Umbilical cord (tissue), 2 donors: ENCODE measurements around the gene PRKG1. TPM values are rescaled to one million over a fixed set of nuclear protein-coding genes. Genes with fewer than 3 reads are reported as not detected.
"Not testable (repeated sequence)": the region's sequence is repeated elsewhere in the genome, so short reads cannot be mapped to it uniquely, and the experiment has no call there.

Experiments used
- DNase-seq: peaks from one replicate; pipeline ENCODE4 v3.0.0-alpha.2; 2015; ENCODE audit warnings: low spot score
- total RNA-seq: library from RNA; depleted of rRNA; stranded (reverse); fragments of >200 nt; gene quantifications from one replicate; pipeline ENCODE4 v1.2.3, GENCODE V29; 2014; ENCODE audit warnings: low replicate concordance; ENCODE audit not compliant: insufficient read depth

Gene PRKG1
- total RNA-seq, 1 donor from 2014 or later, result 144 TPM

DNA sequence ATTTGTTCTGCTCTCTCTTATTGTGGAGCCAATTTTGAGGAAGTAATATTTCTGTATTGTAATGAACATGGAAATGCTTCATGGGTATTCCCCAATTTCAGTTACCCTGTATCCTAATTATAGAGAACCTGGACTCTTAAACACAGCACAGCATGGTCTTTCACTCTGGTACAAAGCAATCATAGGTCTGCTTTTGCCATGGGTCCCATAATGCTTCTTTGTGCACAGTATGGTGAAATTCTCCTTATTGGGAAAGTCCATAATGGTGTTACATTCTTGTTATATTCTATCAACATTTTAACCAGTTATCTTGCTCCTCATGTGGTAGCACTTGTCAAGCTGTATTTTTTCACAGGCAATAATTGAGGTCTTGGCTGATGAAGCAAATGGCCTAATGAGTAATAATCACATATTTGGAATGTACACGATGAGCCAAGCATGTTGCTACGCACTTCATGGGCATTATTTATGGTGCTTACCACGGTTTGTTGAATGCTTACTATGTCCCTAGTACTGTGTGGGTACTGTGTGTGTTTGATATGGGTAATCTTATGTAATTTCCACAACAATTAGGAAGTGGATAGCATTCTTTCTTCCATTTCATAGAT is 42.9 kb downstream of the PRKG1 start:
- DNase-seq, result no peak

DNA sequence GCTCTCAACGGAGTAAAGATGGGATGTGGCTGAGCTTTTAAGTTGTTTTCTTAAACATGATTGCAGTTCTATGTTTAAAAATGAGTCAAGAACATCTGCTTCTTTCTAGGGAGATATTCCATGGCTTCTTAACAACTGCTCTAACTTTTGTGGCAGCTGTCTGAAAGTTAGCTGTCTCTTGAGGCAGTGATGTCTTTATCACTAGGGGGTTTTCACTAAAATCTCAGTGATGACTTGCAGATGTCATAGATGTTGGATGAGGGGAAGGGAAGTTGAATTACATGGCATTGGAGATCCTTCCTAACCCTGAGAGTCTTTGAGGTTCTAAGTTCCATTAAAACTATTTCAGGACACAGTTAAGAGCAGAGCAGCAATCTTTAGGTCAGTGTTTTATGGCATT is 43.5 kb downstream of the PRKG1 start:
- peak; percentile 19 for DNase-seq

DNA sequence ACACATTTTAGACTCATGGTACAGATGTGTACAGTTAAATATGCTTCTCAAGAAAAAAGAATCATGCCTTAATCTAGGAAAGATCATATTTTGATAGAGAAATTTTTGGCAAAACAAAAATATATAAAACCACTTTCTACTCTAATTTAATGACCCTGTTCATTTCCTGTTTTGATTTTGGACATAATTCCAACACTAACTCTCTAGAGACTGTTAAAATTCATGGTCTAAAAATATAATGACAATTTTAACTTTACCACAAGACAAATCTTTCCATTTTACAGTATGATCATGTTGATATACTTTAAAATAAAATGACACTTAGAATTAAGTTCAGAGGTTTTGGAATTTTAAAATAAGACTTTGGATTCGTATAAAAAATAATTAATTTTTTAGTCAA is 45.2 kb downstream of the PRKG1 start:
- DNase-seq, result no peak

DNA sequence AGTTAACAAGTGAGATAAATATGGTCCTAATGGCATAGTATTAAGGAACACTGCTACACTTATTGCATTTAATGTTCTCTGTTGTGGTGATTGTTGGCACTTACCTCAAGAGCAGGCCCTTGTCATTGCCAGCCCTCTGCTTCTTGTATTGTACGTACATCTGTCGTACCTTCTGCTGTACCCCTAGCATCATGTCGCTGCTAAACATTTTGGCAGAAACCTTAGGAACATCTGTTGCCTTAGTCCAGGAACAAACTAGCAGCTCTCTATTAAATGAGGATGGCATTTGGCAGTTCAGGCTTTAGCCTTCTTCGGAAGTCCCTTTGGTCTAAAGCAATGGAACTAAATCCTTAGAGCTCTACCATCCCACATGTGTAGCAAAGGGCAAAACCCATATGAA is 47.6 kb downstream of the PRKG1 start:
- DNase-seq, result no peak

DNA sequence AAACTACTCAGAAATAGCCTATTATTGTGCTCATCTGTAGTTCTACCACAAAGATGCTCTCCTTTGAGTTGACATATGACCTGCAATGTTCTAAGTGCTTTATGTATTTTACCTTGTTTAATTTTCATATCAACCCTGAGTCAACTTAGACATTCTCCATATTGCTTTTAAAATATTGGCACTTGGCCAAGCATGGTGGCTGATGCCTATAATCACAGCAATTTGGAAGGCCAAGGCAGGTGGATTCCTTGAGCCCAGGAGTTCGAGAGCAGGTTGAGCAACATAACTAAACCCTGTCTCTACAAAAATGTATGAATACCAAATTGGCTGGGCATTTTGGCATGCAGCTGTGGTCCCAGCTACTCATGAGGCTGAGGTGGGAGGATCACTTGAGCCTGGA is 50.6 kb downstream of the PRKG1 start:
- DNase-seq, result no peak

DNA sequence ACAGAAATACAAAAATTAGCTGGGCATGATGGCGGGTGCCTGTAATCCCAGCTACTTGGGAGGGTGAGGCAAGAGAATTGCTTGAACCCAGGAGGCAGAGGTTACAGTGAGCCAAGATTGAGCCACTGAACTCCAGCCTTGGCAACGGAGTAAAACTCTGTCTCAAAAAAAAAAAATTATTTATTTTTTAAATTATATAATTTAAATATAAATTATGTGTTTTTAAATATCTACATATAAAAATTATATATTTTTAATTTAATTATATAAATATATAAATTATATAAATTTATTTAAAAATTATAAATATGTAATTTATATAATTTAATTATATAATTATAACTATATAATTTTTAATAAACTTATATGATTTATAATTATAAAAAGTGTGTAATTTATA is 51.2 kb downstream of the PRKG1 start:
- DNase-seq, result no peak

DNA sequence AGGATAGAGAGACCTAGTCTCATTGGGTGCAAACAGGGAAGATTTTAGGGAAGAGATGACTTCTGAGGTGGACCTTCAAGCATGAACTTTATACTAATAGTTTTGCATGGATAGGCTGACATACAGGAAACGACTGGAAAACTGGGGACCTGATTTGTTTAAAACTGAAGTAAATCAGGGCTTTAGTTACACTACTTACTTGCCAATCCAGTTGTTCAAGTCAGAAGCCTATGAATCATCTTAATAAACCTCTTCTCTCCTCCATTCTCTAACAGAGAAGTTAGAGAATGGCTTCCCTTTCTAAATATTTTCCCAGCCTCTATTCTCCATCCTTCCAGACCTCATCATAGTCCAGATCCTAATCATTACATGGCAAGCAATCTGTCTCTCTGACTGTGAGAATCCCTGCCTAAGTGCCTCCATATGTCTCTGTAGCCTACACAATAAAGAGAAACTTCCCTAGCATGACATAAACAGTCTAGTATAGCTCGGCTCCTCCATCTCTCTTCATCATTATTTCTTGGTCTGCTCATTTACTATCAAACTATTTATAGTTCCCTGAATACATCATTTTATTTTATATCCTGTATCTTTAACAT is 55.8 kb downstream of the PRKG1 start:
- DNase-seq, result no peak

DNA sequence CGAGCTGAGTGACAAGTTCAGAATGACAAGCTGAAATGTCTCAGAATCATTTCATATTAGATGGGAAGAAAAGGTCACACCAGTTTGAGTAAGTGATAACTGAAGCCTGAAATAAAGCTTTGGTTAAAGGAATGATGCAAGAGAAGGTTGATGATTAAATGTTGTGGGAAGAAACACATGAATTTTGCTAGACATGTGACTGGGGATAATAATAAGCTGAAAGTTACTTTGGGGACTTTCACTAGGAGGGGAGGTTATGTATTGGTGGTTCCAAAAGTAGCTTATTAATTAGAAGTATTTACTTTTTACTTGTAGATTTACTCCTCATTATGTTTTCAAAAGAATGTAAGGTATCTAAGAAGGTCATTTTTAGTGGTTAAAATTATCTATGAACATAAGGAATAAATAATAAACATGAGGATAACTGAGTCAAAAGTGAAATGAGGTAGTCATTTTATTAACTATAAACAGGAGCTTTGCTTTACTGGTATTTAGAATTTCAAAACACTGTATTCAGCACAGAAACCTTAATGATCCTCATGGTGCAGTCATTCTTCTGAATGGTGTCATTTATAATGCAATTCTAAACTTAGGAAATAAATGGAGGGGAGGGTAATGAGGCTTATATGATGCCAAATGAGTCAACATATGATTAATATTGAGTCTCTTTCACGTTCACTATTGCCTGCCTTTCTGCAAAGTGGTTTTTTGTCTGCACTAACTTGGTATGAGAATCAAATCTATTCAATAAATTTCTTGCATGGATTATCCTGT is 63.7 kb downstream of the PRKG1 start:
- DNase-seq, result no peak

DNA sequence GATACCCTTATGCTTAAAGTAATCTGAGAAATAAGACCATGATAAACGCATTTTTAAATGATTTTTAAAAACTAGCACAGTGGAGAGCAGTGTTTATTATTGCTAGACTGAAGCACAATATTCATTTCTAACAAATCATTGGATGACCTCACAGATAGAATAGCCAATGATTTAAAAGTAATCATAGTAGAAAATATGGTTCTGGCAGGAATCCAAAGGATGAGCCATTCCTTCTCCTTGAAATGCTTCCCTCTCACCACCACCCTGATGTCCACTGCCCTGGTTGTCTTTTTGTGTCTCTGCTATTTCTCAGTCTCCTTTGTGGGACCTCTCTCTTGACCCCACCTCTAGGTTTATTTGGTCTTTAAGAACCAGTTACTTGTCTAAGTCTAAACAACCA is 64.9 kb downstream of the PRKG1 start:
- no peak for DNase-seq

DNA sequence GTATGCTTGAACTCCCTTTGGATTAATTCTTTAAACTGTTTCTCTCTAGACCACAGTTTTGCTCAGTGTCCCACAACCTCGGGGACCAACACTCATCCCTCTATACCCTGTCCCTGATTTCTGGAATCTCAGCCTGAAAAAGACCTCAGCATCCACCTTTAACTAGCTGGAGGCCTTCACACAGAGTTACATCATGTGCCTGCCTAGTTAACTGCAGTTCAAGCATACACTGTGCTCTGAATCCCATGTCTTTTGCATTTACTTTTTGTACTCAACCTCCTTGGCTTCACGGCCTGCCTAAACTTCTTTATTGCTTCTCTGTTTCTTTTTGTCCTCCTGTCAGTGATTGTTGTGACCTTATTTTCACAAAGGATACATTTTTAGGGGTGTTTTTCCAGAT is 66.7 kb downstream of the PRKG1 start:
- no peak for DNase-seq

DNA sequence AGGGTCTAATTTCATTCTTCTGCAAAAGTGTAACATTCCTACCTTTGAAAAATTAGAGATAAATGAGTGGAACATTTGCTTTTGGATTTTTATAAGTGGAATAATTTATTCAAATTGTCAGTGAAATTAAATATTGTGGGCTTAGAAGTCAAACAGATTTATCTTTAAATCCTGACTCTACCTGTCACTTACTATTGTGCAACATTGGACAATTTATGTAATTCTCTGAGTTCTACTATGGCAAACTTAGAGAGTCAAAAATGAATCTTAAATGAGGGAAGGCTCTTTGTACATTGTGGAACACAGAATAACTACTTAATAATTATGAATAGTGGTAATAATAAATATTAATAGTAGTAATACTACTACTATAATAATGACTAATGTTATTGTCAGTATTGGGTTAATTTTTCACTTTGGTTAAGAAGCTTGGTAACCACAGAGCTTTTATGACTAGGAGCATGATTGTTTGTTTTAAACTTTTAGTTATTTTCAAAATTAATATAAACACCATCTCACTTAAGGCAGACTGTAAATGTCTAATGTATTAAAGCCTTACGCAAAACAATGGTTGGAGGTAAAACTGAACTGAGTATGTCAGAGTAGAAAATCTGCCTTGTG is 70.0 kb downstream of the PRKG1 start:
- no peak for DNase-seq

DNA sequence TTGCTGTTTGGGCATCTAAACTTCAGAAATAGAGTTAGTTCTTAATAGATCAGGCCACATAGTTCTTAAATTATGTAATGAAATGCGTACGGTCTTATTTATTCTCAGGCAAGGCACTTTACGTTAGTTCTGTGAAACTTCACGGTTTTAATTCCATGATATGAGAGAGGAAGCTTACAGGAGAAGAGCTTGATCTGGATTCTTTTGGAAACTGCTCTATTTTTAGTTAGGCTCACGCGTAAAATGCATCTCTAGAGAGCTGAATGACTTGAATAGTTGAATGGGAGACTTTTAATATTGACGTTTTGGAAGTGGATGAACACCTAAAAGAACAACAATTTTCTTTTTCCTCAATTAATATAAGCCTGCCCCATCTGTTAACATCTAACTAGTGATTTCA is 71.1 kb downstream of the PRKG1 start:
- DNase-seq, result peak; percentile 77

DNA sequence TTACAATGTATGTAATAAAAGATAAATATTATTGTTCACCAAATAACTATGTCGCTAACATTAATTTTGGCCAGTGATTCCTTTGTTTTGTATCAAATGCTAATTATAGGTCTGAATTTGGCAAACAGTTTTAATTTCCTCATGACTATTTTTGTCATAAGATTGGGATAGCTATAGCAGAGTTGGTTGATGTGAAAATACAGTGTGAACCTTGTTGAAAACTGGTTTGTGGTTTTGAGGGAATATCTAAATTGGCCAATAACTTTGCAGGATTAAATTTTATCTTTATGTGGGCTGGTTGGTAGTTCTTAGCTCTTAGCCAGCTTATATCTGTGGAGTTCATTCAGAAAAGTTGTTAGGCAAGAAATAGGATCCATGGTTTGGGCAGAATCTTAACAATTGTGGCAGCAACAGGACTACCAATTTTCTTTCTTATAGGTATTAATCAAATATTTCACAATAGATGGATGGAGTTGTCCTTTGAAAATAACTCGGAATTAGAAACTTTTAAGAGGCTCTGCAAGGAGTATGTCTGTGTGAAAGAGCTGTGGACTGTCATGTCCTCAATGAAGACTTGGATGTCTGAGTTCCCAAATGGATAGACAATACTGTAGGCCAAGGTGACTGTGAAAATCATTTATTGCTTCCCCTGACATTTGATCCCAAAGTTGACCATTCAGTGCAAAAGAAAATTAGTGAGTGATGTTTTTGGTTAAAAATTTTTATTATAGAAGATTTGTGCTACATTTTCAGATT is 73.5 kb downstream of the PRKG1 start:
- no peak for DNase-seq

DNA sequence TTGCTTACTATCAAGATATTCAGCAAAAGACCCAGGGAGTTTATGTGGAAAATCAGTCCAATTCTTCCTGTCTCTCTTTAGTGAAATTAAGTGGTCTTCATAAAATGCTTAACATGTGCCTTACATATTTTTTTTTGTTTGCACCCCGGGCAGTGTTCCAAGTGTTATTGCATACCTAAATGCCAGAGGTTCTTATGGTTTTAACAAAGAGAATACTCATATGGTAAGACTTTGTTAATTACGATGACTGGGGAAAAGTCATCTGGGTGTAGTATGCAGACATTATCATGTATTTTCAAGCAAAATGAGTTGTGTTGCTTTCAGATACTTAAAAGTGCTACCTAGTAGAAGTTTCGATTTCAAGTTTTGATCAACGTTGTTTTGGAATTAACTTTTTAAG is 82.6 kb downstream of the PRKG1 start:
- DNase-seq, result no peak

DNA sequence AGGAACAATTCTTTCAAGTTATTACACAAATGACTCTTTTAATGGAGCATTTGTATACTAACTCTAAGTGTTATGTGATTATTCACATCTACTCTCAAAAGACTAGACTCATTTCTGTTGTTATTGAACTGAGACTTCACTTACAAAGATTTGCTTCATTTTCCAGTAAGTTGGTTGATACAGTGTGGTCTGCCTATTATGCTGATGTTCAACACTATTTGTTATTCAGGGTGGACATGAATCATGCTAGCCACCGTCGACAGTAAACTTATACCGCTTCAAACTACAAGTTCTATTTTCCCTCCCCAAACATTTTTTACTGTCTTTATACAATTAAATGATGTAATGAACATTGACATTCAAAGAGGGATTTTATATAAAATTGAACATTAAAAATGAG is 84.5 kb downstream of the PRKG1 start:
- DNase-seq, result no peak

DNA sequence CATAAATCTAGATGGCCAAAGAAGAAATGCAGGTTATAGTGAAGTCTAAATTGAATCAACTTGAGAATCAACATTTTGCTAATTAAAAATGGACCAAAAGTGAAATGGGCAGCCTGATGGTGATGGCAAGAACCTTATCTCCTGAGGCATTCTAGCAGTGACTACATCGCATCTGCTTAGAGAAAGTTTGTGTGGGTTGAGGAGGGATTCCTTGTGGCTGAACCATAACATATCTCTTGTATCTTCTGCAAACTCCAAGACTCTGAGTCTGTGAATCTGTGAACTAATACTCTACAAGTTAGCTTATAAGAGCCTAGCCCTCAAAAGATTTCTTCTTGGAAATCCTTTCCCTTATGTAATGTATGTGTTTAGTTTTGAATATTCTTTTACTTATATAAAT is 85.6 kb downstream of the PRKG1 start:
- no peak for DNase-seq

DNA sequence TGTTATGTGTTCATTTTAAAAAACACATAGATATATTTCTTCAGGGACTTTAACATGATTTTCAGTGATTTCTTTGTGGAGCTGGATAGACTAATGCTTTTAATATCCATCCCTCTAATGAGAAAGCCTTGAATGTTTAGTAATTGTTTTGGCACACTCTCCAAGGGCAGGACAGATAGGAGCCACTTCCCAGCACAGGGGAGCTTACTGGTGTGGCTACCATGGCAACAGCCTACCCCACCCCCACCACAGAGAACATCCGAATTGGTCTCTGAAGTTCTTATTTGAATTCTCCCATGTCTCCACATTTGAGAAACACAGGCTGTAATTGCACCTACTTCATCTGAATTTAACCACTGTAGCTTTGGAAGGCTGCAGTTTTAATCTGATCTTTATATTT is 87.7 kb downstream of the PRKG1 start:
- peak; percentile 1 for DNase-seq

DNA sequence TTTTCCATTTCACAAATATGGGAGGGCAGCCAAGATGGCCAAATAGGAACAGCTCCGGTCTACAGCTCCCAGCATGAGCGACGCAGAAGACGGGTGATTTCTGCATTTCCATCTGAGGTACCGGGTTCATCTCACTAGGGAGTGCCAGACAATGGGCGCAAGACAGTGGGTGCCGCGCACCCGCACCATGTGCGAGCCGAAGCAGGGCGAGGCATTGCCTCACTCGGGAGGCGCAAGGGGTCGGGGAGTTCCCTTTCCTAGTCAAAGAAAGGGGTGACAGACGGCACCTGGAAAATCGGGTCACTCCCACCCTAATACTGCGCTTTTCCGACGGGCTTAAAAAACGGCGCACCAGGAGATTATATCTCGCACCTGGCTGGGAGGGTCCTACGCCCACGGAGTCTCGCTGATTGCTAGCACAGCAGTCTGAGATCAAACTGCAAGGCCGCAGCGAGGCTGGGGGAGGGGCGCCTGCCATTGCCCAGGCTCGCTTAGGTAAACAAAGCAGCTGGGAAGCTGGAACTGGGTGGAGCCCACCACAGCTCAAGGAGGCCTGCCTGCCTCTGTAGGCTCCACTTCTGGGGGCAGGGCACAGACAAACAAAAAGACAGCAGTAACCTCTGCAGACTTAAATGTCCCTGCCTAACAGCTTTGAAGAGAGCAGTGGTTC is 89.2 kb downstream of the PRKG1 start:
- not testable (repeated sequence) for DNase-seq

DNA sequence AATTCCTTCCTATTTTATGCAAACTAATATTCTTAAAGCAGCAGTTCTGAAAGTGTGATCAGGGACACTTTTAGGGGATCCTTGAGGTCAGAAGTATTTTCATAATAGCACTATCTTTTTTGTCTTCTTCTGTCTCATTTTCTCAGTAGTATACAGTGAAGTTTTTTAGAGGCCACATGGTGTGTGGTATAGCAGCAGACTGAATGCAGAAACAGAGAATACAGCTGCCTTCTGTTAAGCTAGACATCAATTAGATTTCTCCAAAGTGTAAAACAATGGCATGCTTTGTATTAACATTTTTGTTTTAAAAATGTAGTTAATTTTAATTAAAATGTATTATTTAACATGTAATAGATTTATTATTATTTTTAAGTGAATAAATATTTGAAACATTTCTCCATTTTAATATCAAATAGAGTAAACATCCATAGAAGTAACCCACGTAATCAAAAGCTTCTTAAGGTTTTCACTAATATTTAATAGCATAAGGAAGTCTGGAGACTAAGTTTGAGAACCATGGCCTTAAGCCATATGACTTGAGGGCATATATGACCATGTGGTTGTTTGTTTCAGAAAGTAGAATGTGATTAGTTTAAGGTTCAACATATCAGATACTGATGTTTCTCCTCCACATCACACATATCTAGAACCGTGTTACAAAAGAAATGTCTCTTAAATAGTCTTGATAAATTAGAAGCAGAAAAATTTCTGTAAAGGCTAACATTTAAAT is 94.0 kb downstream of the PRKG1 start:
- no peak for DNase-seq

DNA sequence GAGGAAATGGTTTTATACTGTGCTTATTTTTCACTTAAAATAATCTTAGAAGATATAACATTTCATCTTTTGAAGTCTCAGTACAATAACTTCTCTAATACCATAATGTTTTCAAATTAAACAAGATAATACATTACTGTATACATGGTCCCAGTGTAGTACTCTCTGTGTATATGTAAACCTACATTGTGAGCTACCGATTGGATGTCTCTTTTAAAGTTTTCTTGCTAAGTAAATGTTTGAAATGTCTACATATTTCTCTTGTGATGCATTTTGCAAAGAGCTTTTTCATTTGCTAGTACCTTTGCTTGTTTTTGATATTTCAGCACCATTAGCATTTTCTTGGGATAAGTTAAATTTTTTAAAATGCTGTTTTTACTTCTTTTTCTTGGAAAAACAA is 94.8 kb downstream of the PRKG1 start:
- DNase-seq, result no peak
